HG02588 (cell line): Measurements from ENCODE around the gene NACA2.
"Not testable (repeated sequence)": the region's sequence is repeated elsewhere in the genome, so short reads cannot be mapped to it uniquely, and the experiment has no call there.

Experiments used
- ATAC-seq: cut with Tn5 transposase; IDR thresholded peaks from one replicate; pipeline ENCODE4 v1.9.1; 2021; ENCODE audit warnings: mild to moderate bottlenecking, moderate library complexity; ENCODE audit not compliant: unreplicated experiment

Gene NACA2

DNA sequence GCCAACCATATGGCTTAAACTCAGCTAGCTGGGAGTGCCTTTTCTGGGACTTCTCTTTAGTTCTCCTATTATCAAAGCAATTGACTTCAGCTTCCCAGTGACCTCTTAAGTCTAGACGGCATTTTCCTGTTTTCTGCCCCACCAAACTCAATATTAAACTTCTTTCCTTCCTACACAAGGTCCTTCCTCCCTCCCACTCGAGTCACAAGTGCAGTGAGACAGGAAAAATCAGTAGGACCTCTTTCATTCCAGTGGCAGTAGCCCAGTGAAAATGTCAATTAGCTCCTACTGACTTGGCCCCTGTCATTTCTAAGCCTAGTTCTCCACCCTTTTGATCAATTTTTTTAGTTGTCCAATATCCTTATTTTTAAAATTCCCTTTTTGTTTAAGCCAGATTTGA is 9.6 kb upstream of the NACA2 start:
- ATAC-seq: no peak

DNA sequence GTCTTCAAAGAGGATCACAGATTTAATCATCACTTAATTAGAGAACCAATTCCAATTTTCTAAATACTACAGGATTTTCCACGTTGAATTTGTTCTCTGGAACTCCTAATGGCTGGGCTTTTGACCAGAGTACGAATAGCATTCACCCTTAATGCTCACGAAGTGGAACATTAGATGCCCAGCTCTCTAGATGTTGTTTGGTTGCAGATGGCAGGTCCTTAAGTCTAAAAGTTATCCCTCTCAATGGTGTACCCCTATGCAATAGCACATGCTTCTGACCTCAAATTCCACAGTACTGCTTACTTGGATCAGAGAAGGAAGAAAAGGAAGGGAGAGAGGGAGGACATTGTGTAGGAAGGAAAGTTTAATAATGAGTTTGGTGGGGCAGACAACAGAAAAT is 8.6 kb upstream of the NACA2 start:
- ATAC-seq: no peak

DNA sequence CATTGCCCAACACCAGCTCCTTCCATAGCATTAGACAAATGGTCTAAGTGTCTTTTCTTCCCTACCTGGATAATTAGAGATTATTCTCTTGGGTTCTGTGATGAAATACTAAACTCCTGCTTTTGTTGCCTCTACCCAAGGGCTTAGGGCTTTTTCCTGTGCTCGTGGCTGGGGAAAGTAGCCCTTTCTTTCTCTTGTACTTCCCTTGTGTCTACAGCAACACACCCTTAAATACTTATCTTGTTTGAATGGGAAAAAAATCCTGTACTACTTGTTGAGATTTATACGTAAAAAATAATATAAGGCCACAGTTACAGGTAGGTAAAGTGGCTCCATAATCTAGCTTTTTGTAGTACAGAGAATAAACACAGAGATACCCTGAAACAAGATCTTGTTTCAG is 7.0 kb upstream of the NACA2 start:
- ATAC-seq: no peak

DNA sequence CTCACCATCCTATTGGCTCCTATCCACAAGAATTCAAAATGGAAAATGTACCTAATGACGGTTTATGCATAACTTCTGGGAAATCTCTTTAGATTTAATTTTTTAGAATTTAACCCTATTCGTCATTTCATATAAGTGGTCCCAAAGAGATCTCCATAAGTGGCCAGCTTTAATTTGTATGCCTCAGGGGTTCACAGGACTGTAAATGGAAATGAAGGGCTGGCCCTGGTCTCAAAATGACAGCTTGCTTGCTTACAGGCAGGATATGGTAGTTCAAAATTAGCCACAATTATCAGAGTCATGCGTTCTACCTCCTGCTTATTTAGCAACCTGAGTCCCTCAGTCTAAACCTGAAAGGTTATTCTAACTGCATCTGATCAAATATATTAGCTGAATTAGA is 6.6 kb upstream of the NACA2 start:
- no peak for ATAC-seq

DNA sequence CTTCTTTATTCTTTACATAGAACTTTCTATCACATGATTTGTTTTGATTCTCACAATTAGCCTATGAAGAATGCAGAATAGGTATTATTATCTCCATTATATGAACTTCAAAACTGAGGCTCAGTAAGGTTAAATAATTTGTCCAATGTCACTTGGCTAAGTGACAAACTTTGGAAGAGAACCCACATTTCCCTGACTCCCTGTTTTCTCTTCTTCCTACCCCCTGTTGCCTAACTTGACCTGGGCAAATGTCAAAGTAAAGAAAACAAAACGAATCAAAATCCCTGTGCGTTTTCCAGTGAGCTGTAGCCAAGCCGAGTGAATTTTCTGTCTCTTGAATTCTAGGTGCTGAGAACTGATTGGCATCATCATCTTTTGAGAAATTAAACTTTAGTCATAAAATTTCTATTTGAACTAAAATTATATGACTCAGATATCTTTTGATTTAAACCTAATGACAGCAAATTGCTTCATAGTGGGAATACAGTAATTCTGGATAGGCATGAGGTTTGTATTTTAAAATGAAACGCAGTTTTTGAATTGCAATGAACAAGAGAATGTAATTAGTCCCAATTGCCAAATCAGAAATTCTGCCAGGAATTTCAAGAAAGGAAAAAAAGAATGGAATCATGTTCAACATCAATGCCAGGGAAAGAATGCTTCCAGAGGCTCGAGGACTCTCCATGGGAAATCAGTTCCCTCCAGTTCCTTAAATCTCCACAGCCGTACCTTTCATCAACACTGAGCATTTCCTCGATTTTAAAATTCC is 4.6 kb upstream of the NACA2 start:
- no peak for ATAC-seq

DNA sequence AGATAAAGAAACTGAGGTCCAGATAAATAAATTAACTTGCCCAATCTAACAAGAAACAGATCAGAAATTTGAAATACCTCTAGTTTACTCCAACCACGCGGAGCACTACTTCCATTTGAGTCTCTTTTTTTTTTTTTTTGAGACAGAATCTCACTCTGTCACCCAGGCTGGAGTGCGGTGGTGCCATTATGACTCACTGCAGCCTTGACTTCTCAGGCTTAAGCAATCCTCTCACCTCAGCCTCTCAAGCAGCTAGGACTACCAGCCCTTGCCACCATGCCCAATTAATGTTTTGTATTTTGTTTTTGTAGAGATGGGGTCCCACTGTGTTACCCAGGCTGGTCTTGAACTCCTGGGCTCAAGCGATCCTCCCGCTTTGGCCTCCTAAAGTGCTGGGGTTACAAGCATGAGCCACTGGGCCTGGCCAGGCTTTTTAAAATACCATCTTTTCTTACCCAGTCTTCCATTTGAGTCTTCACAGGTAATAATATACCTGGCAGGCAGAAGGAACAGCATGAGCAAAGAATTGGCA is 3.3 kb upstream of the NACA2 start:
- ATAC-seq: no peak

DNA sequence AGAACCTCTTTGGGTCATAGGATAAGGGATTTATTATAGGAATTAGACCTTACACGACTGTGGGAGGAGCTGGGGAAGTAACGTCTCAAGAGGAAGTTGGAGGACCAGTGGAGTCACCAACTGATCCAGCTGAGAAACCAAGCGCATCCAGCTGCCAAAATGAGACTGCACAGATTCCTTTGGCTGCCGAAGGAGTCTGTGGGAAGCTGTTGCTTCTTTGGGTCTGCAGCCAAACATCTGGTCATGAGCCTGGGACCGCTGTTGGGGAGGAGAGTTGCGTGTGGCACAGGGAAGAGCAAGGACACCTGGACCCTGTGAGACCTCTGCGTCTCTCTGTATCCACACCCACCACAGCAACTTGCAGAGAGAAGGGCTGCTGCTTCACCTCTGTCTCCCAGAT is 2.4 kb upstream of the NACA2 start:
- ATAC-seq: no peak

DNA sequence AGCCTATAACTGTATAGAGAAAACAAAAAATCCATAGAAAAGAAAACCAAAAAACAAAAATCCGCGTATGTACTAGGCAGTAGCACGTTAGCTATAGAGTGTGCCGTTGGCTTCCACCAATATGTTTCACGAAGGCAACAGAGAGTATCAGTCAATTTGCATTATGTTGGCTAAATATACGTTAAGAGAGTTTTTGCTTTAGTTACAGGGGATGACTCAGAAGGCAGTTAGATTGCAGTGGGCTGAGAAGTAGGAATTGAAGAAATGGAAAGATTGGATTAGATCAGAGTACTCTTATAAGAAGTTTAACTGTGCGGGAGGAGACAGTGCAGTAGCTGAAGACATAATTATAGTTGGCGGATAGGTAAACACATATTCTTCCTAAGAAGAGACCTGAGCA is 911 bp upstream of the NACA2 start:
- ATAC-seq: no peak

DNA sequence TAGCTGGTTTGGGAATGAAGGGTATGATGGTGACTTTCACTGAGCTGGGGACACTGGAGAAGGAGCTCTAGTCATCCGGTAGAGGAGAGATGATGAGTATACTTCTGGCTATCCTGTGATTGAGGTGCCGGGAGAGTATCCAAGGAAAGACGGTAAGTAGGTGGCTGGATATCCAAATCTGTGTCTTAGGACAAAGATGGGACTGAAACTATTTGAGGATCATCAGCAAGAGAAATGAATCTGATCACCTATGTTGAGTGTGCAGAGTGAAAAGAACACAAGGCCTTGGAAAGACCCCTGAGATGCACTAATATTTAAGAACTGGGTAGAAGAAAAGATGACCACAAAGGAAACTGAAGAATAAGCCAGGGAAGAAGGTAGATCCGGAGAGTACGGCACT is 1.0 kb downstream of the NACA2 start:
- ATAC-seq: no peak

DNA sequence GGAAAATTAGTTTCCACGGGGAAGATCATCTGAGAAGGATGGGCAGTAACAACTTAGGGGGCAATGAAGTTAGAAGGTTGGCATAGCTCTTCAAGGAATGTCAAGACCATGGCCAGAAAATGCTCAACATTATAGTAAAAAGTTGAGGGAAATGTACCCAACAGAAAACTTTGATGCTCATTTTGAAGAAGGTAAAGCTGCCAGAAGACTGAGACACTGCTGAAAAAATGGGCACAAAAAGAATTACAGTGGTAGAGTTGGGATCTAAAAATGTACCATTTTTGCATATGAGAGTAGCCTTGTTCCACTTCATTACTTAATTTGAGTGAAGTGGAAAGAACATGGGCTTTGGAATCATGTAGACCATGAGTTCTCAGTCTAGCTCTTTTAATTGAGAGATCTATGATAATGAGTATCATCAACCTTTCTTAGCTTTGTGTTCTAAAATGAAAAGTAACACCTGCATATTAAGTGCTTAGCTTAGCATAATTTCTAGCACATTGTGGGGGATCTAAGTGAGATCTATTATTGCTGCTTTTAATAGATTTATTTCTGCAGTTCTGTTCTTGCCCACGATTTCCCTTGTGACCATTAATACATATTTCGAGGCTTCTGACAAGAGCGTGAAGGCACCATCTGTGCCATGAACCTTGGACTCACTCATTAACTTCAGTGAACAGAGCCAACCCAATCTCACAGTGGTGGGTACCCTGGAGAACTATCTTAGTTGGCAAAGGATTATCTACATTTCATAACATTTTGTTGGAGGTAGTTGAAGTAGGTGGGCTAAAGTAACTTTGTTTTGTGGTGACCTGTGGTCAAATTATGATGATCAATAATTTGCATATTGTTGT is 3.0 kb downstream of the NACA2 start:
- no peak for ATAC-seq

DNA sequence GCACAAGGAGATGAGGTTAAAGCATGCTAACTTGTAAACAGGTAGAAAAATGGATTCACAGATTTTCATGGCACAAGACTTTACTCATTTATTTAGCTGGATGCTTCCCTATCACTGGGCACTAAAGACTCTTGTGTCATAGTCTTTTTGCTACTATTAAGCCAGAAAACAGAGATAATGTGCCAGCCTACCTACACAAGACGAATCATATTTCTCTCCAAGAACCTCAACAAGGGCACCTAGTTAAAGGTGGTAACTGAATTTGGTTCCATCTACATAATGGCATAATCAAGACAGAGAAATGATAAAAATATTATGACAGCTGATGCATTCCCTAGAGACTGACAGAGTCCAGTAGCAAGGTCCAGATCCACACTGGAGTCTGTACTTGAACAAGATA is 3.8 kb downstream of the NACA2 start:
- no peak for ATAC-seq

DNA sequence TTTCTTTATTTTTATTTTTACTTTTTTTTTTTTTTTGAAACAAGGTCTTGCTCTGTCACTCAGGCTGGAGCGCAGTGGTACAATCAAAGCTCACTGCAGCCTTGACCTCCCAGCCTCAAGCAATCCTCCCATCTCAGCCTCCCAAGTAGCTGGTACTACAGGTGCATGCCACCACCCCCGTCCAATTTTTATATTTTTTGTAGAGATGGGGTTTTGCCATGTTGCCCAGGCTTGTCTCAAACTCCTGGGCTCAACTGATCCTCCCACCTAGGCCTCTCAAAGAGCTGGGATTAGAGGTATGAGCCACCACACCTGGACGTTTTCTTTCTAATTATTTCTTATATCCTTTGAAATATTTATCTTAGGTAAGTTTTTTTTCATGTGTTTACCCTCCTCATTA is 4.4 kb downstream of the NACA2 start:
- ATAC-seq: not testable (repeated sequence)

DNA sequence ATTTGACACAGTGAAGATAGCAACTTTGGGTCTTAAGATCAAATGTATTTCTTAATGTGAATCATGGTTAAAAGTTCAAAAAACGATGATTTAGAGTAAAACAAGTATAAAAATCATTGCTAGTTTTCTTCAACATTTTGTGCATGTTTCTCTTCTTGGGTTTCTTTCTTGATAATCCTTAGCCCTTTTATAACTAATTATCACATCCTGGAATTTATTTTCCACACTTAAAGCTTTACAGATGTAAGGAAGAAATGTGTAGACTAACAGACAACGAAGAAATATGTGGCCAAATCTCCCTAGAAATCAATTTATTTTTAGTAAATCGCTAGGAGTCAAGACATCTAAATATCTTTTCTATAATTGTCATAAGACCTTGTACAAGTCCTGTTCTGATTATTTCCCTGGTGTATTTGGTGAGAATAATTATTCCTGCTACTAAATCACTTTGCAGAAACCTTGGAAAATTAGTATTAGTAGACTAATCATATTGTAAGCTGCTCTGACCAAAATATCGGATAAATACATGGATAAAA is 4.9 kb downstream of the NACA2 start:
- ATAC-seq: no peak

DNA sequence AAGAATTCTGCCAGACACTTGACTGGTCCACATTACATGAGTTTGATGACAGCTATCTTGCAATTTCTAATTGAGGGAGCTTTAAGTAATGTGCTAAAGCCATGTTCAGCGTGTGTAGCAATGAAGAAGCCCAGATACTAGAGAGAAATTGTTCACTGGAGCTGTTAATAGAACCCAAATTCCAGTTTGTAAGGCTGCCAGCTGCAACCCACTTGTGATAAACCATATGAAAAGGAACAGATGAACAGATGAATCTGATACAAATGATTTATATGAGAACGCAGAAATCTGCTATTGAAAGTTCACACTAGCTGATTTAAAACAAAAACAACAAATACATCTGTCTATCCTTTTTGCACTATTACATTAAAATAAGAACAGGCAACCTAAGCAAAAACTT is 6.2 kb downstream of the NACA2 start:
- no peak for ATAC-seq

DNA sequence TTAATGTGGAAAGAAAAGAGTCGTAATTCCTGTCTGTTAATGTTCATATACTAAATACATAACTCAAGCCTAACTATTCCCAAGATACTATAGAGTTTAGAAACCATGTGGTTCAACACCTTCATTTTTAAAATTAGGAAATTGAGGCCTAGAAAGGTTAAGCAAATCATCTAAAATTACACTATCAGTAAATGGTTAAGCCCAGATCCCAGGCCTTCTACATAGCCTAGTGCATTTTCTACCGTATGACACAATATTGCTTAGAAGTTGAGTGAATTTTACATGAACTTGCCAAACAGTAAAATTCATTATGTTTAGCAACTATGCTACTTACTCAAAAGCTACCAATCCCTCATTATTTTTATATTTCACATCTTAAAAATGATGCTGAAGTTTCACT is 6.8 kb downstream of the NACA2 start:
- ATAC-seq: no peak

DNA sequence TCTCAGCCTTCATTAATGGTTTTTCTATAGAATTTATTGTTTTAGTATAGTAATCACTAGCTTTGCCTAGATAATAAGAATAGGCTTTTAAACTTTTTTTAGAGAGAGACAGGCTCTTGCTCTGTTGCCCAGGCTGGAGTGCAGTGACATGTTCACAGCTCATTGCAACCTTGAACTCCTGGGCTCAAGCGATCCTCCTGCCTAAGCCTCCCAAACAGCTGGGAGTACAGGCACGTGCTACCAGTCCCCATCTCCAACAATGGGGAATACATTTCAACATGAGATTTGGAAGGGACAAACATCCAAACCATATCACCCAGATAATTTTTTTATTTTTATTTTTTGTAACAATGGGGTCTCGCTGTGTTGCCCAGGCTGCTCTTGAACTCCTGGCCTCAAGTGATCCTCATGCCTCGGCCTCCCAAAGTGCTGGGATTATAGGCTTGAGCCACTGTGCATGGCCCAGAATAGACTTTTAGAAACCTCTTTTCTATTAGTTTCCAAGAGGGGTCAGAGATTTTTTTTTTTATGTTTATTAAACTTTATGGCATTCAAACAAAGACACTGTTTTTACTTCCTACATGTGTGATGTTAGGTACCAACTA is 7.3 kb downstream of the NACA2 start:
- ATAC-seq: no peak

DNA sequence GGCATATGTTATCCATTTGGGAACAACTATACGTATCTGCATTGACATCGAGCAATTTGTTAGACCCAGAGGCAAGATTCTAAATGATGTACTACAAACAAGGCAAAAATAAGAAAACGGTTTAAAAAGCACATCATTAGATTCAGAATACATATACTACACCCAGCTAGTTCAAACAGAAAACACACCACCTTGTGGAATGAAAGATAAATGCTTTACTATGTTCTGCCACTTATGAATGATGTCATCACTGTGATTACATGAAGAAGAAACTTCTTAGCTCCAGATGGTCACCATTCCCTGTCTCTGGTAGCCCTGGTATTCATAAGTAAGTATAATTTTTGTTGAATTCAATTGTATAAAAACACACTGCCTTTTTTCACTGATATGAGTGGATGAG is 7.8 kb downstream of the NACA2 start:
- no peak for ATAC-seq

DNA sequence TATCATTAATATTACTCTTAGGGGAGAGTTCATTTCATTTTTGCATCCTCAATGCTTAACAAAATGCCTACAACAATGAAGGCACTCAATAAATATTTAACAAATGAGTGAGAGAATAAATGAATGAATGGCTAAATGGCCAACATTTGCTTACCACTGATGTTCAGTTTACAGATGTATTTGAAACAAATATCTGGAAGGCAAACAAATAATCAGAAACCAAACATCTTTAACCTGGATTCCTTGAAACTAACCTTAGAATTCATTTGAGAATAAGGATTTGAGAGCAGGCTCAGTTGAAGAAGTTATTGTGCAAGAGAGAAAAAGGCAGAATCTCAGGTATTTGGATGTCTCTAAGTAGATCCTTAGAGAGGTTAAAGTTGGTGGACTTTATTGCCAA is 8.4 kb downstream of the NACA2 start:
- no peak for ATAC-seq

DNA sequence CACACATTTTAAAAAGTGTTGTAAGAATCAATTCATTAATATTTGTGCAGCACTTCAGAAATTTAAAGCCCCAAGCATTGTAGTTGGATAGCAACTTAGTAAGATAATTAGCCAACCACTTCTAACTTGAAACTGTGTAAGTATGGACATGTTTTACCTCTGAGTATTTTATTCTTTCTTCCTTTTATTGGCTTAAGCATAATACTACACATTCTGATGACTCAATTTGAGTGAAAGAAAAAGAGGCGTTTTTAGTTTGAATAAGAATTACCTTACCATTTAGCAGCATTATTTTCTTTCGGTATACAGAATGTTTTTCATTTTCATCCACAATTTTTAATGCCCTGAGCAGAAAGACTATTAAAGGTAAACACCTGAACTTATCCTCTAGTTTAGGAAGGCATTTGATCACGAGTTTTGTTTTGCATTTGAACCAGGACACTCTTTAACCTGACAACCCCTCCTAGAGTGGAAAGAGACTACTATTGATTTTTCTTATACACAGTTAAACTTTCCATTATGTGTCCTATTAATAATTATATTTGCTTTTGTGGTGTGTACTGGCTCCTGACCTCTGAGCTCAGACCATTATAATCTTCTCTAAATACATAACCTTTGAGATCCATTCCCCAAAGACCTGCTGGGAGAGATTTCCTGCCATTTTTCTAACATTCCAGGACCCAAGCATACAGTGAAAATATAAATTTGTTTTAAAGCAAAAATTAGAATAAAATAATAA is 9.2 kb downstream of the NACA2 start:
- no peak for ATAC-seq

DNA sequence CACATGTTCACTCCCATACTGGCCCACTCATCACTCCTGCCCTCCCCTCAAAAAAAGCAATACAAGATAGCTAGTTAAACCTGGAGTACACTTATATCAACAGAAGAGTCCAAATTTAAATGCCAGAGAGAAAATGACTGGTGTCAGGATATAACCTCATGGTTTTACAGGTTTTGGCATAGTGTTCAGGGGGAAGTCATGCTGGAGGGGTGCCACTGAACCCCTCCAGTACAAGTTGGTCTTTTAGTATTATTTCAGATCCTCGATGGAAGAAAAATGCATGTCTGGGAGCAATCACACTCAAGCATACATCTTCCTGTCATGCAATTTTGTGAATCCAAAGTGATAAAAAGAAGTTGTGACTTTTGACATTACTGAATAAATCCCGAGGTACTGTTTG is 10.5 kb downstream of the NACA2 start:
- ATAC-seq: no peak

DNA sequence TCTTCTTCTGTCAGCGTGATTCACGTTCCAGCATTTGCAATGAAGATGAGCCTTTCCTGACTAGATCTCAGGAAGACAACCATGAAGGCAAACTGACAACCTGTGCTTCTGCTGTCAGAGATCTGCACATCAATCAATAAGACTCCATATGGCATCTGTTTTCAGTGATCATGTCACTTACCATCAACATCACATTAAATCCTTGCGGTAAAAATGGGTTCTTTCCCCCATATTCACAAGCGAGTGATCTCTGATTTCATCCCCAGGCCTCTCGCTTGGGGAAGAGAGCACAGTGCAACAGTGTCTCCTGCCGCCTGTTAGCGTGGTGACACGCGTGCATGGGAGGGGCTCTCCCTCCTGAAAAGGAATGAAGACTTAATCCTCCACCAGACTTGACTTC is 11.1 kb downstream of the NACA2 start:
- no peak for ATAC-seq
